Putamen (tissue), 1 donor: ENCODE measurements around the gene WDR7.

ENCODE experiments used
- DNase-seq: peaks from one replicate; pipeline ENCODE4 v3.0.0-alpha.2; 2016; ENCODE audit warnings: low spot score

The WDR7 gene

DNA sequence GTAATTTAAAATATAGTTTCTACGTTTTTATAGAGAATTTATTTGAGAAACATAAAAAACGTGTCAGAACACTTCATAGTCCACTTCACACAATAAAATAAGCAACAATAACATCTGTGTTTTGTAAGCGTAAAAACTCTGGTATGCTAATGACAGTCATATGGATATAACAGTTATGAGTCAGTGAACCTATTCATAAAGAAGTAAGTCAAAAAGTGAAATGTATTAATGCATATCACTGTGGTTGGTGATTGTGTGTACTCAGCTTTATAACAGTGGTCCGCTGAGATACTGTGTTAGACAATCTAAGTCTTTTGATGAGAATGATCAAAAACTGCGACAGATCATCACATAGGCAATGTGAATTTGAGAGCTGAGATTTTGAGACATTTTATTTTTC lies 153.2 kb downstream of the WDR7 start:
- DNase-seq: no peak

DNA sequence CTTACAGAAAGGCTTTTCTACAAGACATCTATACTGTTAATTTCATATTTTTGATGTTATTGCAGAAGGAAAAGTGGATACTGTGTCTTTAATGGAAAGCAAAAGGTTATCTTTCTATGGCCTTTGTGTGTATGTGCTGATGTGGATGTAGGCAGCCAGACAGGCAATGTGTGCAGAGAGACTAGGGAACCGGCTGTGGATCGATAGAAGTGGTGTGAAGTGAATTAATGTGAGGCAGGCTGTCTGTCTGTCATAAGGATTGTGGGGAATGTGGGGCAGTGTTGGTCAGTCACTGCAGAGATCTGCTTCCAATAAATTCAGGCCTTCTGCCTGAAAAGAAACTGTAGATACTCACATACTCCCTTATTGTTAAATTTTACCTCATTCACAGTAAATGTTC lies 156.7 kb downstream of the WDR7 start:
- no peak for DNase-seq

DNA sequence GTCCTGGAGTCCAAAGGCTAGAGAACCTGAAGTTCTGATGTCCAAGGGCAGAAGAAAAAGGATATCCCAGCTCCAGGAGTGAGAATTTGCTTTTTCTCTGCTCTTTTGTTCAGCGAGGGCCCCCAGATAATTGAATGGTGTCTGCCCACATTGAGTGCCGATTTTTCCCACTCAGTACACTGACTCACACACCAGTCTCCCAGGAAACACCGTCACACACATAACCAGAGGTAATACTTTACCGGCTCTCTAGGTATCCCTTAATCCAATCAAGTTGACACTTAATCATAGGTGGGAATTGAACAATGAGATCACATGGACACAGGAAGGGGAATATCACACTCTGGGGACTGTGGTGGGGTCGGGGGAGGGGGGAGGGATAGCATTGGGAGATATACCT lies 161.5 kb downstream of the WDR7 start:
- DNase-seq: peak; percentile 18

DNA sequence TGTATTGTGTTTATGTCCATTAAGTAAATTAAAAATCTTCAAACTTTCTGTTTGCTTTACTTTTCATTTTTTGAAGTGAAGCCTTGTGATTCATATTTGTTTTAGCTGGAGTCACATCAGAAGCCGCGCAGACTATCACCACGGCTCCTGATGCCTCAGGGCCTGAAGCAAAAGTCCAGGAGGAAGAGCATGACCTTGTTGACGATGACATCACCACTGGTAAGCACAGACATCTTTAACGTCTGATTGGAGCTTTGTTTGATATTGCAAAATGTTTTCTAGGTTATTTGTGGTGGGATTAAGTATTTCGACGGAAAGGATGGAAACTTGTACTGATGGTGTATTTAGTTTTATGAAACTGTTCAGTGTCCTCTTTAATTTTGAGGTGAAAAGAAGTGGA lies 164.8 kb downstream of the WDR7 start:
- no peak for DNase-seq

DNA sequence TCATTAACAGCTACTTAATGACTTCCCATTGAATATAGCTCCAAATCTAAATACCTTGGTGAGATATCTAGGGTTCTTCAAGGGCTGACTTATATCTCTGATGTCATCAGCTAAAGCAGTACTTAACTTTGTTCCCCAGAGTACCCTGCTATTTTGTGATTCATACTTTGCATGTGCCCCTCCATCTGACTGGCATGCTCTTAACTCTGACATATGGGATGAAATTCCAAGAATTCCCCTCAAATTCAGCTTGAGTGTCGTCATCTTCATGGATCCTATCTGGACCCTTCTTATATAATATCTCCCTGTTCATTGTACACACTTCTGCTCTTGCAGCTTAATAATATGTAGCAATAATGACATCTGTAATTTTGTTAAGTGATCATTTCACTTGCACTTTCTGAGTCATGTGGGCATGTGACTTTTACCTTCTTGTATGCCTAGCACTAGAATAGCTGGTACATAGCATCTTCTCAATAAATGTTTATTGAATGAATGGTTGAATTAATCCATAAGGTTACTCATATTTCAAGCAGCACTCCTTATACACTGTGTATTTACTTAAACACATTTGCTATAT lies 172.9 kb downstream of the WDR7 start:
- no peak for DNase-seq

DNA sequence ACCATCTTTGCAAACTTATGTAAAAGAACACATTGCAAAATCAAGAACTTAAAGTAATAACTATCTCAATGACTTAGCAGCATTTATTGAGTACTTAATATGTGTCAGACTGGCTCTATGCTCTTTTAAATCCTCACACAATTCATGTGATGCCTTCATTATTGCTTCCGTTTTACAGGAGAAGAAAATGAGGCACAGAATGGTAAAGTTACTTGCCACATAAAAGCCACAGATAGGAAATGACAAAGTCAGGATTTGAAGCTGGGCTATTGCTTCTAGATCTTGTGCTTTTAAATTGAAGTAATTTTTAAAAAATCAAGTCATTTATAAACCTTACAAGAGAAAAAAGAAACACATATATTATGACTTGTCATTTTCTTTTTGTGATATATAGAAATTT lies 174.2 kb downstream of the WDR7 start:
- DNase-seq: no peak

DNA sequence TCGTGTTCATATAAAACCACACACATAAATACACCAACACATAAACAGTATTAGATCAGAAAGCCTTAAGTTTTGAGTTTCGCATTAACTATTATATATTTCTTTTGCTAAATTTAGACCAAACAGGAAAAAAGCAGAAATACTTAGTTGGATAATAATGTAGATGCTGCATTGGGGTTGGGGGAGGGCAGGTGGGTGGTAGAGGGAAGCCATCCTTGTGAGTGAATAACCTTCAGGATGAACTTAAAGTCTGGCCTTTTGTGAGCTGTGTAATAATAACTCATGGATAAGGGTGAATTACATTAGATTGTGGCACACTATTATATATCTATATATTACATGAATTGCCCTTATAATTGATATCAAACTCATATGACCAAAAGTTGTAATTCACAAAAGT lies 174.7 kb downstream of the WDR7 start:
- DNase-seq: no peak

DNA sequence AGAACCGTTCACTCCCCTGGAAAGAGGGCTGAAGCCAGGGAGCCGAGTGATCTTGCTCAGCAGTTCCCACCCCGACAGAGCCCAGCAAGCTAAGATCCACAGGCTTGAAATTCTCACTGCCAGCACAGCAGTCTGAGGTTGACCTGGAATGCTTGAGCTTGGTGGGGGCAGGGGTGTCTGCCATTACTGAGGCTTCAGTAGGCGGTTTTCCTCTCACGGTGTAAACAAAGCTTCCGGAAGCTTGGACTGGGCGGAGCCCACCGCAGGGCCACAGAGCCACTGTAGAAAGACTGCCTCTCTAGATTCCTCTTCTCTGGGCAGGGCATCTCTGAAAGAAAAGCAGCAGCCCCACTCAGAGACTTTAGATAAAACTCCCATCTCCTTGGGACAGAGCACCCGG lies 180.8 kb downstream of the WDR7 start:
- no peak for DNase-seq

DNA sequence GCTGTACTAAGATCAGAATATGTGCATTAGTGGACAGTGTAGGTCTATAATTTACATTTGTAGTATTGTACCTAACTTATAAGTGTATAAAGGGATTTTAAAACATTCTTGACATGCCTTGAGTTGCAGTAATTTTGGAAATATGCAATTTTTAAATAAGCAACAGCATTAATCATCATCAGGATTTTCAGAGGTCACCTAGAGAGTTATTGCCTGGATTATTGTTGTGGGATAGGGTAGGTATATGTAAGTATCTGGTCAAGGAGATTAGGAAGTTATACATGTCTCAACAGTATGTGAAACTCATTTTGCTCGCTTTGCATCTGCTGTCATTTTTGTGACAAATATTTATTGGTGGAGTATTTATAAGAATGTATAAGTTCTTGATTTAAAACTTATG lies 184.2 kb downstream of the WDR7 start:
- no peak for DNase-seq

DNA sequence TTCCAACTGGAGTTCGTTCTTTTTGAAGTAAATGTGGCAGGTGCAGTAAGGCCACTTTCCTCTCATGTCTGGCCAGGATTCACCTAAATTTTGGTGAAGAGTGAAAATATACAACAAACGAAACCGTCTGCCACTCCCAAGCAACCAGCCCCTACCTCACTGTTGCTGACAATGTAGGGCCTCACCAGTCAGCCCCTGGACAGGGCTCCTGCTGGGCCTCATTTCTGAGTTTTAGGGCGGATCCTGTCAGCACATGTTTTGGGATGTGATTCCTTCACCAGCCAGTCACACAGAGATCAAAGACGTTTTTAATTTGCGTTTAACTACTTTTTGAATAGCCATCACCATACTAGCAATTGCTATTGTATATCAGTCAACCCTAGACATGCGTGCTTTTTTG lies 185.0 kb downstream of the WDR7 start:
- DNase-seq: no peak

DNA sequence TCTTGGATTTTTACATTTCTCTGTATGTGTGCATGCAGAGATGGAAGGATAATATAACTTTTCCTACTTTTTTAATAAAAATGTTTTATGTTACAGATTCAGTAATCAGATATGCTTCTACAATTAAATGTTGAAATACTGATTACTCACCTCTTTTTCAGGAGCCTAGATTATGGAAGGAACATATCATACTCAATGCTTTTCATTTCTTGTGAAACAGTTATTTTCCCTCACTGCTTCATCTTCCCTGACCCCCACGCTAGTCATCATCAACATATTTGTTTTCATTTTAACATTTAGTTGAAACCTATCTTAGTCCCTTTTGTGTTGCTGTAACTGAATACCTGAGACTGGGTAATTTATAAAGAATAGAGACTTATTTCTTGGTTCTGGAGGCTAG lies 190.7 kb downstream of the WDR7 start:
- no peak for DNase-seq

DNA sequence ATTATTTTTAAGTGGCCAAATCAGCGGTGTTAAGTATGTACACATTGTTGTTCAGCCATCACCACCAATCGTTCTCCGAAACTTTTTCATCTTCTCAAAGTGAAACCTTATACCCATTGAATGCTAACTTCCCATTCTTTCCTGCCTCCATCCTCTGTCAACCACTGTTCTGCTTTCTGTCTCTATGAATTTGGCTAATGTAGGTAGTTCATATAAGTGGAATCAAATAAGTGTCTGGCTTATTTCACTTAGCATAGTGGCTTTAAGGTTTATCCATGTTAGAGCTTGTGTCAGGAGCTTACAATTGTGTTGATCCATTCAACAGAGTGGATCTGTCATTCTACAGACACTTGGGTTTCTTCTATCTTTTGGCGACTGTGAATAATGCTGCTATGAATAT lies 192.1 kb downstream of the WDR7 start:
- no peak for DNase-seq

DNA sequence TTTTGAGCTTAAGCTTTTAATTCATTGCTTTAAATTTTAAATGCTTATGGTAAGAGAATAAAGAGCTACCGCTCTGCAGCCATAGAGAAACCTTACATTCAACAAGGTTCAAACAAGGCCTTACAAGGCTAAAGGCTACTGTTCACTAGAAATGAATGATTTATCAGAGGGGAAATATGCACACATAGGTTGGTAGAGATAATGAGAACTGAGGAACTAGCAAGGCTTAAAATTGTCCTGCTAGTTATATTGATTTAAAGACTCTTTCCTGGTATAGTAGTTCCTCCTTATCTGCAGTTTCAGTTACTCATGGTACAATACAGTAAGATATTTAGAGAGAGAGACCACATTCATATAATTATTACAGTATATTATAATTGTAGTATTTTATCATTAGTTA lies 193.4 kb downstream of the WDR7 start:
- no peak for DNase-seq

DNA sequence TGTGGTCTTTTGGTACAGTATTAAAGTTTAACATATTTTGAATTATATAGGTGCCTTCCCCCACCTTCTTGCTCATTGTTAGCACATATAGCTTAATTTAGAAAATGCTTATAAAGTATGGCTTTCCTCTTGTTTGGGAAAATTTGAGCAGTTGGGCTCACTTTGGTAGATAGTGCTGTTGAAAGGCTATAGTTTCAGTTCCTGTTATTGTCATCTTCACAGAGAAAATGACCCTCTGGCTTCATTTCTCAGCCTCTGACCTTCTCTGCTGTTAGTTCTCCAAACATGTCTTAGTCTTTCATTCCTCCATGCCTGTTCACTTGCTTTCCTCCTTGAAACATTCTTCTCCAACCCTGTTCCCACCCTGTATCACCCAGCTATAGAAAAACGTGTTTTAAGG lies 200.6 kb downstream of the WDR7 start:
- DNase-seq: no peak

DNA sequence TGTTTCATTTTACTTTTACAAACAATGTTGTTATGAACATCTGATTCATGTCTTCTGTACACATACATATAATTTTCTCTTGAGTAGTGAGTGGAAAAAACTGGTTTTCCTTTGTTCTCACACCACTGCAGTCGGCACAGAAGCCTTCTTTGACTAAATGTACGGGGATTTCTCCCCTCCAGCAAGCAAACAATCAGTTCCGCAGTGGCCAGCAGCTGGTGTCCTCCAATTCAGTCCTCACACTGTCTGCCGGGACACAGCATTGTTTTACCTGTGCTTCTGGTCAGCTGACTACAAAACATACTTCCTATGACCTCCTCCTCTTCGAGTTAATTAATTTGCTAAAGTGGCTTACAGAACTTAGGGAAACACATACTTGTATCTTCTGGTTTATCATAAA lies 202.8 kb downstream of the WDR7 start:
- no peak for DNase-seq

DNA sequence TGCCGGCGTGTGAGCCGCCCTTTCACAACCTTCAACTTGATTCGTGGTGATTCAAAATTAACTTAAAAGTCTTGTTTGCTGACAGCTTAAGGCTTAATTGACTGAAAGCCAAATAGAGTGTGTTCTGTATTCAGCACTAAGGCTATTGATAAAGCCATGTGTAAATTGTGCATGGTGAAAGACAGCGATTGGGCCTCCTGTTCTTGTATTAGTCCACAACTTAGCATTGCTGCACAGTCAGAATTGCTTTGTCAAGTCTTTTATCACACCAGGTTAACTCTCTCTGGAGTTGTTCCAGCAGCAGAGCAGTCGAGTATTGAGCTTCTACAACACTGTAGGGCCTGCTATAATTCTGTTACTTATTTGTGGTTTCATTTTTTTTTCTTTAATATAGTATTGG lies 210.1 kb downstream of the WDR7 start:
- DNase-seq: no peak

DNA sequence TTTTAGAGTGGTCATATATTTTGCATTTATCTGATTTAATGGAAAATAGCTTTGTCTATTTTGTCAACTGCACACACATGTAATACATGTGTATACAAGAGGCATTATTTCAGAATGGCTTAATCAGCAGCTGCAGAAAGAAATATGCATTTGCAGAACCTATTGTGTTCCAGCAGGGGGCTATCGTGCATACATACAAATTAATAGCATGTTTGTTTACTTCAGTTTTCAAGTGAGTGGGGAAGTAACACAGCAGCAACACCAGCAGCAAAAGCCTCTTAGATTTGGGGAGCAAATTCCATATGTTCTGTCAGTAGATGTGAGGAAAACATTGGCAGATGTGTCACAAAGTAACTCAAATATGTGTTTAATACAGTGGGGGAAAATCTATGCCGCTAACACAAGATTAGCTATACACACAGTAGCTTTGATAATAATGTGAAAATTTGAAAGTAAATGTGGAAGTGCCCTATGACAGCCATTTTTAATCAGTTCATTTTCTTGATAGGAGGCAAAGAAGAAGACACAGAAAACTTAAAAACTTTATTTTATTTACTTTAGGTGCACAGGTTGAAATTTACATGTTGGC lies 218.1 kb downstream of the WDR7 start:
- peak; percentile 71 for DNase-seq

DNA sequence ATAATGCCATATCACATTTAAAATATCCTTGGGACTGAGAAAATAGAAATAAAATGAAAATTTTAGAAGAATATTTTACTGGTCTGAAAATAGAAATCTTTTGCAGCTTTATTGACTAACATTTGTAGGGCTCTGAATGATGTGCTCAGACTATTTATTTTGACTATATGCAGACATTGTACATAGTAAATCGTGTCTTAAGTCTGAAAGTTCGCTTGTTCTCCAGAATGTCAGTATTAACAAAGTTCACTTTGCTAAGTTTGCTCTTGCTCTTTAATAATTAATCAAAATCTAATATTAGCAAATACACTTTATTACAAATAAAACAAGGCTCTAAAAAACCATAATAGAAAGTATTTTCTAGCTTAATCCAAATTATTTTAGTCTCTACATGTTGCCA lies 219.8 kb downstream of the WDR7 start:
- DNase-seq: no peak

DNA sequence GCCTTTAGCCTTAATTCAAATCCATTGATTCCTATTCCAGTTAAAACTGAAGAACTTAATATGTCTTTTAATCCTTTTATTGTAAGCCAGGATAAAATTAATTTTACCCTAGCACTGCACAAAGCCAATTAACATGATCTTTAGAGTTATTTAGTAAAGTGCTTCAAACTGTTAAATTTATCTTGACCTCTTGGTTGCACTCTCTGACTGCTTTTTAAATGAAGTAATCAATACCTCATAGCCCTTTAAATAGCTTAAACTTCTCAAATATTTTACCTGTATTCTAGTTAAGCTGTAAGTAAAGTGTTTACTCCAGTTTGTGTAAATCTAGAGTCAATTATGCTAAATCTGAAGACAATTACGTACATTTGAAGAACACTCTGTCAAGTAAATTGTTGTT lies 221.0 kb downstream of the WDR7 start:
- DNase-seq: no peak

DNA sequence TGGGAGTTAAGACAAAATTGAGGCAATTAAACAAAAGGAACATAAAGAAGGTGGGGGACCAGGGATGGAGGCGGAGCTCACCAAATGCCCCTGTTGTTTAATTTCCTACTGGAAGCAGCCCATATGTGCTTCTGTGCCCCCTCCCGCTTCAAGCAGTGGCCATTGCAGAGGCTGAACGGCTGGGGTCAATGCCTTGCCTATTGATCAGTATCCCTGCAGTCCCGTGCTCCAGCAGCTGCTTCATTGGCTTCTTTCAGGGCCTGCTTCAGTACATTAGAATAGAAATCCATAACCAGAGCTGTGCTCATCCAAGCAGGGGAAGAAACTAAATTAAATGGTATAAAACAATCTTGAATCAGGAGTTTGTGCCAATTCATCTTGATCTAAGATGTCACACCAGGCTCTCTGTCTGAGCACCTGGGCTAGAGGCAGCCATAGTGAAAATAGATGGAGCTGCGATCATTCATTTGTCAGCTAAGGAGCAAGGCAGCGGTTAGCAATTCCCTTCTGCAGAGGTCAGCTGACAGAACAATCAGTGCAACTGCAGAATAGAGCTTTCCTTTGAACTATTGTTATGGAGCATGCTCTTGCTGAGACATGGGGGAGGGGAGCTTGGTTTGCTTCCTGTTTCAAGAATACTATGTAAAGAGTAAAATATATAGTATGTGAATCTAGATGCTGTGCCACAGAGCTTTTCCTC lies 222.4 kb downstream of the WDR7 start:
- DNase-seq: peak; percentile 79

DNA sequence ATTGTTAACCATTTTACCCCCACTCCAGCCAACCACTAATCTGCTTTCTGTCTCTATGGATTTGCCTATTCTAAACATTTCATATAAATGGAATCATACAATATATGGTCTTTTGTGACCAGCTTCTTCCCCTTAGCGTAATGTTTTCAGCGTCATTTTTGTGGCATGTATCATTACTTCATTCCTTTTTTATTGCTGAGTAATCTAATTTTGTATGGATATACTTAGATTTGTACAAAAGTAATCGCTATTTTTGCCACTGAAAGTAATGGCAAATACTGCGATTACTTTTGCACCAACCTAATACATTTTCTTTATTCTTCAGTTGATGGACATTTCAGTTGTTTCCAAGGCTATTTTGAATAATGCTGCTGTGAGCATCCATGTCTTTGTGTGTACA lies 227.6 kb downstream of the WDR7 start:
- DNase-seq: no peak

DNA sequence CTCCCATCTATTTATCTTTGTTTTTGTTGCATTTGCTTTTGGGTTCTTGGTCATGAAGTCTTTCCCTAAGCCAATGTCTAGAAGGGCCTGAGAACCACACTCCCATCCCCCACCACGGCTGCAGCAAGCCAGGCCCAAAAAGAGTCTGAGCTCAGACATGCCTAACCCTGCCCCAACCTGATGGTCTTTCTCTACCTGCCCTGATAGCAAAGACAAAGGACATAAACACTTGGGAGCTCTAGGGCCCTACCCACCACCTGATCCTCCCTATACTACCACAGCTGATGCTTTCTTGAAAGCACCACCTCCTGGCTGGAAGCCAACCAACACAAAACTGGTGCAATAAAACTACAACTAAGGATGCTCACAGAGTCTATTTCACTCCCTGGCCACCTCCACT lies 233.4 kb downstream of the WDR7 start:
- DNase-seq: no peak

DNA sequence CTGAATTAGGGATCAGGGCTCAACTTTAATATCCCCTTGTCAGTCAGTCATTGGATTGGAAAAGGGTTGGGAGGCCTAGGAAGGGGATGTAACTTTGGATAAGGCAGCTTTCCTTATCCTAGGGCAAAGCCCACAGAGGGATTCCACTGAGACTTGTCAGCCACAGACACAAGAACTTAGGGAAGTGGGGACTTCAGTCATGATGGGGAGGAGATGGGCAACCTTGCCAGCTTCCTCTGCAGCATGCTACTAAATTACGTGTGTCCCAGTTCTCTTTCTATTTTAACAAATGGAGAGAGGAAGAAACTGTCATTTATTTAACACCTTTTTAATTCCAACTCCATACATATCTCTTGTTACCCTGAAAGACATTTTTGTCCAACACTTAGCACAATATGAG lies 237.8 kb downstream of the WDR7 start:
- no peak for DNase-seq

DNA sequence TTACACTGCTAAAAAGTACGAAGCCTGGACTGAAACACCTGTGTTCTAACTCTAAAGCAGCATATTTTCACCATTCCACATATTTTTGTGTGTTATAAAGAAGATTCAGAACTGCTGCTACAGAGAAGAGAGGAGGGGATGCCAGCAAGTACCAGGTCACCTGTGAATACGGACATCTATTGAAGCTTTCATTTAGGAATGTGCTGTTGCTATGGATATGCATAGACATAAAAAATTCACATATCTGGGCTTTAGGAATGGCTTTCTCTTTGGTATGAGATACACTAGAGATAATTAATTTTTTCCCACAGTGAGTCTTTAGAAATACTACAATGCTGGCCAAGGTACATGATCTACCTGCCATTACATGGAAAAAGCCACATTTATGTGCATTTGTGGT lies 238.5 kb downstream of the WDR7 start:
- no peak for DNase-seq
